HG03025 (cell line): ENCODE measurements around the gene TTLL5.
"Not testable (repeated sequence)": the region's sequence is repeated elsewhere in the genome, so short reads cannot be mapped to it uniquely, and the experiment has no call there.

Source experiments
- ATAC-seq: cut with Tn5 transposase; IDR thresholded peaks from one replicate; pipeline ENCODE4 v1.9.1; 2021; ENCODE audit warnings: mild to moderate bottlenecking, moderate library complexity; ENCODE audit not compliant: unreplicated experiment, low FRiP score

Gene TTLL5

GRCh38 chr14:75886636-75887348, 225.7 kb downstream of the TTLL5 start:
- ATAC-seq, result no peak

- ATAC-seq, result no peak
Measured at GRCh38 chr14:75888945-75889344, 227.9 kb downstream of the TTLL5 start.

DNA sequence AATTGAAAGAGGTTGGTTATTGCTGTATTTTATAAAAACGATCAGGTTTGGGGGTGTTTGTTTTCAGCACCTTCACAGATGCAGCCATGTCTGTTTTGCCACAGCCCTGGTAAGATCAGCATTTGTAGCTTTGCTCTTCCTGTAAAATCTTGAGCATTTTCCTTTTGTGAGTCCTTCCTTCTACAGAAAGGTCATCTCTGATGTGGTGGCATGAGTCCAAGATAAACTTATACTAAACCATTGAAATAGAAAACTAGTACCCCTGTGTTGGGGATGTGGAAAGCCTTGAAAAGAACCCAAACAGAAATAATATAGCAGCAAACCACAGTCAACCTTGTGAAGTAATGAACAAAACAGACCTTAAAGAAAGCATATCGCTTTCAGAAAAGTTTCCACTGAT, 235.3 kb downstream of the TTLL5 start:
- no peak for ATAC-seq

- no peak for ATAC-seq
Measured at GRCh38 chr14:75904311-75904710, 243.3 kb downstream of the TTLL5 start.

DNA sequence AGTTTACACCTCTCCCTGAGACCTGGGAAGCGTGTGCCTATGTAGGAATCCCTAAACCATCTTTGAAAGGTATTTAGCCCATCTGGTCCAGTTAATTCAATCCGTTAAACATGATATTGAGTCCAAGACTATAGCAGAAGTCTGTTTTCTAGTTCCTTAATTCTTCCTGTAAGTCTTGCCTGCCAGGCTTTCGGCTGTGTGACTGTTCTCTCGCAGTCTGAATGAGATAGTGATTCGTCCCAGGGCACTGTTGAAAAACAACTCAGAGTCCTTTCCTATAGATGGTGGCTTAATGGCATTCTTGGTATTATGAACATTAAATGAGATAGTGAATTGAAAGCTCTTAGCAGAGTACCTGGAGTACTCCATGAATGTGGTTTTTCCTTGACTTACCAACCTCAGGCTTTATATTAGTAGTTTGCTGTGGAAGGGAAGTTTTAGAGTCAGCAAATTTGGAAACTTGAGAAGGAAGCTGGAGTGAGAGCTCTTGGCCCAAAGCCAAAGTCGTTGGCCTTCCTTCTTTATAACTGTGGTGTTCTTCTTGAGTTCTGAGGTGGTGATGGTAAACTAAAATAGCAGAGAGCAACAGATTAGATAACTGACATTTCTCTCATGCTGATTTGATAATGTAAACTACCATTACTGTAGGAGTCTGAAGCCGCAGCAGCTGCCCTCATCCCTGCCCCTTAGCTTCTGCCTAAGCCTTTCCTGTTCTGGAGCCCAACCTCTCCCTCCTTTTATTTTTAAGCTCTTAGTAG, 244.3 kb downstream of the TTLL5 start:
- no peak for ATAC-seq

DNA sequence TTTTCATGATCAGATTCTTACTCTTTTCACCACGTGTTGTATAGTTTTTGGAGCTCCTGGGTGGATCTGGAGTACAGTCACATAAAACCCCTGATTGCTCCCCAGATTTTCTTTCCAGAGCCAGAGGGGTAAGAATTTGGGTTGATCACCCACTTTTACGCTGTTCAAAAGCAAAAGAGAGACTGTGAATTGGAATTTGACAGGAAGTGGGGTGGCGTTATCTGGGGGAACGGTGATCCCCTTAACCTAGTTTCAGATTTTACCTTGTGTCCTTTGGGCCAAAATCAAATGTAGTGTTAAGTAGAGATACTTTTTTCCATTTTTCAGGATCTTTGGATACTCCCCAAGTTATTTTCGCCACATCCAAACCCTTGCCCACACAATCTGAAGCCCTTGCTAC, 245.2 kb downstream of the TTLL5 start:
- ATAC-seq, result no peak

GRCh38 chr14:75906680-75907280, 245.7 kb downstream of the TTLL5 start:
- ATAC-seq, result no peak

DNA sequence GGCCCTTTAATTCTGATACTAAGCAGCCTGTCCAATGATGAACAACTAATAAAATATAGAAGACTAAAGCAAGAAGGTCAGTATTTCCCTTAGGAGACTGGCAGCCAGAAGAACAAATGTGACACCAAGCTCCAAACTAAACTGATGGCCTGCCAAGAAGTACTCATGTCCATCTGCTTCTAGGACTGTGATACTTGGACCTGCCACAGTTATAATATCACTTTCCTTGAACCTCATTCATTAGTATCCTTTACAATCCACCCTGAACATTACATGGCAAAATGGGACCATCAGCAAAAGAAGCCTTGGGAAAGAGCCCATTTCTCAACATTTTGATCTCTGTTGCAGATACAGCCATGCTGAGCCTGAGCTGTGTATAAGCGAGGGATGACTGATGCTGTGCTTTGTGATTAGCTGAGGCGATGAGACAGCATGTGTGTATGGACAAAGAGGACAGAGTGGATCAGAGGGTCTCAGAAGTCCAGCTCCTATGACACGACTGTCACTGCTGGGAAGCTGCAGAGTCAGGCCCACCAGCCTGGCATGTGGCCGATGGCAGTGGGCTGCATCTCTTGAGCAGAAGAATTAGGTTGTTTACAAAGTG, 246.8 kb downstream of the TTLL5 start:
- ATAC-seq, result no peak

GRCh38 chr14:75909630-75910029, 248.6 kb downstream of the TTLL5 start:
- ATAC-seq, result no peak

DNA sequence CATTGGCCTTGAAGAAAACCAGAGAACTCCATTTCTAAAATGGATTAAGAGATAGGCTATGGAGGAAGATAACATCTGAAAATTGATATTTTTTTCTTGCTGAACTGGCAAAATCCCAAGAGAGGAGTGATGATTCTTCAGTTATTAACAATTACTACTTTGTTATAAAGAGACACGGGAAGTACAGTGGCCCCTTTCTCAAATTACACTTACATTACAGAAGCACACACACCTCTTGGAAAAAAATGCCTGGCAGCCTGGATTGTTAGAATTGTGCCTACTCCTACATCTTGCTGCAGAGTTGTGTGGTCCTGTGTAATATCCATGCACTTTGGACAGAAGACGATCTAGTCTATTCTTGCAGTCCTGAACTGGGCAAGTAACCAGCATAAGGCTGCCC, 249.0 kb downstream of the TTLL5 start:
- ATAC-seq, result no peak

DNA sequence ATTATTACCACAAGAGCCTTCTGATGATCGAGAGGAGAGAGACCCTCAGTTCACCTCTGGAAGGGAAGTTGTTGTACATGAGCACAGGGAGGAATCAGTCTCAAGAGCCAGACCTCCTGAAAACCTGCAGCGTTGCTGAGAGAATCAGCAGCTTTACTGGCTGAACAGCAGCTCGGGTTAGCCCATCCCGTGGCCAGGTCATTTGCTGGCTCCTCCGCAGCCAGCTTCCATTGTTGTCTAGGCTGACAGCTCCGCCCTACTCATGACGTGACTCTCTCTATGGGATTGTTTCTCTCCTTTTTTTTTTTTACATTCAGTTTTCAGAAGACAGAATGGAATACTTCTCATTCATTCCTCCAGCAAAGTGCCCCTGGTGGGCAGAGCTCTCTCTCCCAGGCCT, 250.8 kb downstream of the TTLL5 start:
- ATAC-seq, result no peak

DNA sequence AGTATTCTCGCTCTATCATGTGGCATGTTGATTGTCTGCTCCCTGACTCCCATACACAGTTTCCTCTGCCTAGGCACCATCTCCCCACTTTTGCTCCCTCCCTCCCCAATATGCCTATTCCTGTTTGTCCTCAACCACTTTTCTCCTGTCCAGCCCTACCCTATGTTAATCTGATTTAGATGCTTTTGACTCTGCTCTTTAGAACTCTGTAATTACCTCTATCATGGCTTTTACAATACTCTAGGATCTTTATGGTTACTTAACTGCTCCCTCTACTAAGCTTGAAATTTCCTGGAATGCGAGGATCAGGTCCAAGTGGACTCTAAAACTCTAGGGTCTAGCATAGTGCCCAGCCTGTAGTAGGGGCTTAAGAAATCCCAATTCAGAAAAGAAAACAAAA, 252.1 kb downstream of the TTLL5 start:
- no peak for ATAC-seq

- ATAC-seq, result no peak
Measured at GRCh38 chr14:75915045-75915444, 254.0 kb downstream of the TTLL5 start.

- no peak for ATAC-seq
Measured at GRCh38 chr14:75917322-75917945, 256.4 kb downstream of the TTLL5 start.

DNA sequence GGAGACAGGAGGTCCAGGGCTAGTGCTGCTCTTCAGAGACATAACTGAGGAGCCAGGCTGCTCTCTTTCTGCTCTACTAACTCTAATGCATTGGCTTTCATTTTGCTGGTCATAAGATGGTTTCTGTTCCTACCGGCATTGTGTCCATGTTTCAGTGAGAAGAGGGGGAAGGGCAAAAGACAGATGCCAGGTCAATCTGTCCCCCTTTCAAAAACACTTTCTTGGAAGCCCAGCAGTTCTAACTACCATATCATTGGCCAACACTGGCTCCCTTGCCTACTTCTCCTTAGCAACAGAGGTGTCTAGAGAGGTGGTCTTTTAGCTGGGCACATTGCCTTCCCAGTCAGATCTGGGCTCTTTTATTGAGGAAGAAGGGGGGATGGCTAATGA, 256.9 kb downstream of the TTLL5 start:
- no peak for ATAC-seq

GRCh38 chr14:75920421-75920820, 259.4 kb downstream of the TTLL5 start:
- ATAC-seq, result not testable (repeated sequence)

- not testable (repeated sequence) for ATAC-seq
Measured at GRCh38 chr14:75925141-75925840, 264.2 kb downstream of the TTLL5 start.

DNA sequence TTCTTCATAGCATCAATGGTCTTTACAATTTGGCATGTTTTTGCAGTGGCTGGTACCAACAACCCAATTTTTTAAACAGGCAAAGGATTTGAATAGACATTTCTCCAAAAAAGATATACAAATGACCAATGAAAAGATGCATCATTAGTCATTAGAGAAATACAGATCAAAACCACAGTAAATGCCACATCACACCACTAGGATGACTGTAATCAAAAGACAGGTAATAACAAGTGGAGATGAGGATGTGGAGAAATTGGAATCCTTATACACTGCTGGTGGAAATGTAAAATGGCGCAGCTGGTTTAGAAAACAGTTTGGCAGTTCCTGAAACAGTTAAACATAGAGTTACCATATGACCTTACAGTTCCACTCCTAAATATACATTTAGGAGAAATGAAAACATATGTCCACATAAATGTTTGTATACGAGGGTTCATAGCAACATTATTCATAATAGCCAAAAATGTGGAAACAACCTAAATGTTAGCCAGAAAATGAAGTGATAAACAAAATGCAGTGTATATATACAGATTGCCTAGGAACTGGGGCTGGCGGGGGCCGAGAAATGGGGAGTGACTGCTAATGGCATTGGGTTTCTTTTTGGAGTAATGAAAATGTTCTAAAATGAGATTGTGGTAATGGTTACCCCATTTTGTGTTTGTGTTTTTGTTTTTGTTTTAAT, 265.5 kb downstream of the TTLL5 start:
- no peak for ATAC-seq

GRCh38 chr14:75927564-75928087, 266.6 kb downstream of the TTLL5 start:
- no peak for ATAC-seq
